SK-N-SH treated with all-trans-retinoic acid at 6 μM for 48 hours (cell line): ENCODE data around the gene NUBPL.

Source experiments
- ATAC-seq: fragments of 200-7000 bp; cut with Tn5 transposase; 3 replicates; pipeline ENCODE4 v1.9.1; 2020; ENCODE audit warnings: mild to moderate bottlenecking, moderate library complexity
- ARNTL ChIP-seq: fragments of 450-650 bp; formaldehyde crosslinking; IDR thresholded peaks from 2 replicates; pipeline ENCODE4 v1.5.0; 2020; ENCODE audit warnings: low read depth, mild to moderate bottlenecking, moderate library complexity, borderline replicate concordance
- CREB5 ChIP-seq: fragments of 250-450 bp; sonication (Bioruptor Pico); IDR thresholded peaks from 2 replicates; pipeline ENCODE4 v1.5.1; 2020; ENCODE audit warnings: low read depth, mild to moderate bottlenecking, moderate library complexity
- CSDC2 ChIP-seq: fragments of 250-450 bp; sonication (Bioruptor Pico); IDR thresholded peaks from 2 replicates; pipeline ENCODE4 v1.5.0; 2020; ENCODE audit warnings: mild to moderate bottlenecking, moderate library complexity
- CSRNP3 ChIP-seq: fragments of 250-450 bp; sonication (Bioruptor Pico); IDR thresholded peaks from 2 replicates; pipeline ENCODE4 v1.5.1; 2021; ENCODE audit warnings: mild to moderate bottlenecking, moderate library complexity
- ESRRG ChIP-seq: fragments of 250-450 bp; sonication (Bioruptor Pico); IDR thresholded peaks from 2 replicates; pipeline ENCODE4 v1.6.1; 2021; ENCODE audit warnings: mild to moderate bottlenecking
- GLIS3 ChIP-seq: fragments of 250-450 bp; sonication (Bioruptor Pico); IDR thresholded peaks from 2 replicates; pipeline ENCODE4 v1.5.0; 2020; ENCODE audit warnings: mild to moderate bottlenecking, moderate library complexity
- PATZ1 ChIP-seq: fragments of 250-450 bp; sonication (Bioruptor Pico); IDR thresholded peaks from 2 replicates; pipeline ENCODE4 v1.8.0; 2020; ENCODE audit warnings: mild to moderate bottlenecking, moderate library complexity, borderline replicate concordance
- PPARA ChIP-seq: fragments of 250-450 bp; sonication (Bioruptor Pico); IDR thresholded peaks from 2 replicates; pipeline ENCODE4 v1.5.0; 2020; ENCODE audit warnings: mild to moderate bottlenecking, borderline replicate concordance
- RARB ChIP-seq: fragments of 250-450 bp; sonication (Bioruptor Pico); IDR thresholded peaks from 2 replicates; pipeline ENCODE4 v1.8.0; 2021; ENCODE audit warnings: mild to moderate bottlenecking, moderate library complexity
- SNAI2 ChIP-seq: fragments of 250-450 bp; sonication (Bioruptor Pico); IDR thresholded peaks from 2 replicates; pipeline ENCODE4 v1.5.0; 2020; ENCODE audit warnings: mild to moderate bottlenecking, moderate library complexity
- TCF4 ChIP-seq: fragments of 250-450 bp; sonication (Bioruptor Pico); IDR thresholded peaks from 2 replicates; pipeline ENCODE4 v1.8.0; 2021; ENCODE audit warnings: mild to moderate bottlenecking, moderate library complexity, borderline replicate concordance
- TSHZ2 ChIP-seq: fragments of 250-450 bp; sonication (Bioruptor Pico); IDR thresholded peaks from 2 replicates; pipeline ENCODE4 v1.5.0; 2020; ENCODE audit warnings: mild to moderate bottlenecking, moderate library complexity
- ZFP30 ChIP-seq: fragments of 450-650 bp; formaldehyde crosslinking; IDR thresholded peaks from 2 replicates; pipeline ENCODE4 v1.5.0; 2022; ENCODE audit warnings: mild to moderate bottlenecking, moderate library complexity
- ZNF565 ChIP-seq: fragments of 450-650 bp; formaldehyde crosslinking; conservative IDR thresholded peaks from 2 replicates; pipeline ENCODE4 v1.5.0; 2020; ENCODE audit warnings: low read depth, mild to moderate bottlenecking, moderate library complexity
- ZNF8 ChIP-seq: fragments of 450-650 bp; formaldehyde crosslinking; IDR thresholded peaks from 2 replicates; pipeline ENCODE4 v1.5.0; 2020; ENCODE audit warnings: mild to moderate bottlenecking, moderate library complexity
- TF ChIP-seq, protein P1 (sequence below): fragments of 250-450 bp; sonication (Bioruptor Pico); IDR thresholded peaks from 2 replicates; pipeline ENCODE4 v1.8.0; 2021; ENCODE audit warnings: low read depth, mild to moderate bottlenecking, moderate library complexity, borderline replicate concordance

Gene NUBPL

GRCh38 chr14:31592122-31592521 is 30.9 kb downstream of the NUBPL start (continued):
- no peak for TF ChIP-seq CSRNP3 (CRISPR knock-in tag)
- no peak for TF ChIP-seq PPARA (CRISPR knock-in tag)
- no peak for TF ChIP-seq RARB

GRCh38 chr14:31592631-31593030 is 31.4 kb downstream of the NUBPL start:
- TF ChIP-seq CSRNP3 (CRISPR knock-in tag) (no peak), ZNF8 (CRISPR knock-in tag) (no peak), TSHZ2 (CRISPR knock-in tag) (no peak), ESRRG (CRISPR knock-in tag) (no peak), PATZ1 (CRISPR knock-in tag) (no peak), ARNTL (CRISPR knock-in tag) (no peak), GLIS3 (no peak), PPARA (CRISPR knock-in tag) (no peak), CSDC2 (no peak), ZFP30 (CRISPR knock-in tag) (no peak), ZNF565 (CRISPR knock-in tag) (no peak), SNAI2 (CRISPR knock-in tag) (no peak), TCF4 (CRISPR knock-in tag) (no peak)
- TF ChIP-seq, protein P1, sequence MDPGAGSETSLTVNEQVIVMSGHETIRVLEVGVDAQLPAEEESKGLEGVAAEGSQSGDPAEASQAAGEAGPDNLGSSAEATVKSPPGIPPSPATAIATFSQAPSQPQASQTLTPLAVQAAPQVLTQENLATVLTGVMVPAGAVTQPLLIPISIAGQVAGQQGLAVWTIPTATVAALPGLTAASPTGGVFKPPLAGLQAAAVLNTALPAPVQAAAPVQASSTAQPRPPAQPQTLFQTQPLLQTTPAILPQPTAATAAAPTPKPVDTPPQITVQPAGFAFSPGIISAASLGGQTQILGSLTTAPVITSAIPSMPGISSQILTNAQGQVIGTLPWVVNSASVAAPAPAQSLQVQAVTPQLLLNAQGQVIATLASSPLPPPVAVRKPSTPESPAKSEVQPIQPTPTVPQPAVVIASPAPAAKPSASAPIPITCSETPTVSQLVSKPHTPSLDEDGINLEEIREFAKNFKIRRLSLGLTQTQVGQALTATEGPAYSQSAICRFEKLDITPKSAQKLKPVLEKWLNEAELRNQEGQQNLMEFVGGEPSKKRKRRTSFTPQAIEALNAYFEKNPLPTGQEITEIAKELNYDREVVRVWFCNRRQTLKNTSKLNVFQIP = no peak
- ATAC-seq = no peak

DNA sequence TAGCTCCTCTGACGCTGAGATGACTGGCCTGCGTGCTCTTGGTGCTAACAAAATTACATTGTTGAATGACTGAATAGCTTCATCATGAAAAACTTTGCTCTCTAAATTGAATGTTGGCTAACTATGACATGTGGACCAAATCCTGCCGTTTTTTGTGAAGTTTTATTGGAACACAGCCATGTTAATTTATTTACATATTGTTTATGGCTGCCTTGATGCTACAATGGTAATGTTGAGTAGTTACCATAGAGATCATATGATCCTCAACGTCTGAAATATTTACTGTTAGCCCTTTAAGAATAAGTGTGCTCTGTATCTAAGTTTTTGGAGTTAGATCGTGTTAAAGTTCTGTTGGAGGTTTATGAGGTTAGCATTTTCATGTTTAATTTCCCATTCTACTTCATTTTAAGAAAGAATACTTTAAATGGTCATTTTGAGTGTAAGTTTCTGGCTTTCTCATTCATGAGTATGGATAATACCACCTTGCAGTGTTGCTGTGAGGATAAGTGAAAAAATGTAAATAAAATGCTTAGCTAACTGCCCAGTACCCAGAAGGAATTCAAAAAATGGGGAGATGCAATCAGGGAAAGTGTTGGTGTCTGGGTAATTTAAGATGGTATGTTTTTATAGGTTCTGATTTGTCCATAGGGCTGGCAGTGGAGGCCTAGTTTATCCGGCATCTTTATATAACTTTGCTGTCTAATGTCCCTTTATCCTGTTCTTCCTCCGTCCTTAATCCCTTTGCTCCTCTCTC is 35.3 kb downstream of the NUBPL start:
- ATAC-seq = no peak
- no peak for TF ChIP-seq ARNTL (CRISPR knock-in tag)
- no peak for TF ChIP-seq ZNF8 (CRISPR knock-in tag)
- TF ChIP-seq CSDC2 = no peak
- no peak for TF ChIP-seq PPARA (CRISPR knock-in tag)

GRCh38 chr14:31605702-31606101 is 44.5 kb downstream of the NUBPL start:
- TF ChIP-seq ZNF8 (CRISPR knock-in tag) (no peak), CREB5 (no peak), PATZ1 (CRISPR knock-in tag) (no peak)
- no peak for ATAC-seq
